Keratinocyte (primary cell): Measurements from ENCODE around the gene ADAMTS16.

Experiments
- CTCF ChIP-seq, 3 experiments: IDR thresholded peaks in 1 of 3; conservative IDR thresholded peaks in 1 of 3; optimal IDR thresholded peaks in 1 of 3; 2 replicates in 2 of 3; 3 replicates in 1 of 3; pipeline versions ENCODE3 to v1.5.1; 2011; ENCODE audit warnings: low read length in 3 of 3, mild to moderate bottlenecking in 3 of 3, moderate library complexity in 2 of 3, control low read depth in 1 of 3, inconsistent platforms in 1 of 3; ENCODE audit not compliant: insufficient read depth in 2 of 3; ENCODE audit errors: extremely low read depth in 1 of 3
- EZH2 ChIP-seq: IDR thresholded peaks from one replicate; pipeline ENCODE4 v1.6.1; 2012; ENCODE audit warnings: inconsistent platforms, mild to moderate bottlenecking, low read length, moderate library complexity

GRCh38 chr5:5156471-5157082 is 16.4 kb downstream of the ADAMTS16 start:
- TF ChIP-seq CTCF (optimal IDR thresholded peaks at IDR 0.05 in 1 of 3, IDR thresholded peaks at IDR 0.05 in 1 of 3, conservative IDR thresholded peaks at IDR 0.05 in 1 of 3; ENCODE audit: extremely low read depth in 1 of 3, insufficient read depth in 2 of 3, low read length in 3 of 3): no peak
- TF ChIP-seq EZH2: no peak
